ENCODE measurements around the gene PRR36.
"Not testable (repeated sequence)": the region's sequence is repeated elsewhere in the genome, so short reads cannot be mapped to it uniquely, and the experiment has no call there.

The PRR36 gene

GRCh38 chr19:7897292-7897691 is 23.1 kb upstream of the PRR36 start:
- DNase-seq = no peak

- DNase-seq = no peak
Measured at GRCh38 chr19:7895565-7895964, 21.4 kb upstream of the PRR36 start.

GRCh38 chr19:7894612-7895309 is 20.6 kb upstream of the PRR36 start:
- DNase-seq = no peak

DNA sequence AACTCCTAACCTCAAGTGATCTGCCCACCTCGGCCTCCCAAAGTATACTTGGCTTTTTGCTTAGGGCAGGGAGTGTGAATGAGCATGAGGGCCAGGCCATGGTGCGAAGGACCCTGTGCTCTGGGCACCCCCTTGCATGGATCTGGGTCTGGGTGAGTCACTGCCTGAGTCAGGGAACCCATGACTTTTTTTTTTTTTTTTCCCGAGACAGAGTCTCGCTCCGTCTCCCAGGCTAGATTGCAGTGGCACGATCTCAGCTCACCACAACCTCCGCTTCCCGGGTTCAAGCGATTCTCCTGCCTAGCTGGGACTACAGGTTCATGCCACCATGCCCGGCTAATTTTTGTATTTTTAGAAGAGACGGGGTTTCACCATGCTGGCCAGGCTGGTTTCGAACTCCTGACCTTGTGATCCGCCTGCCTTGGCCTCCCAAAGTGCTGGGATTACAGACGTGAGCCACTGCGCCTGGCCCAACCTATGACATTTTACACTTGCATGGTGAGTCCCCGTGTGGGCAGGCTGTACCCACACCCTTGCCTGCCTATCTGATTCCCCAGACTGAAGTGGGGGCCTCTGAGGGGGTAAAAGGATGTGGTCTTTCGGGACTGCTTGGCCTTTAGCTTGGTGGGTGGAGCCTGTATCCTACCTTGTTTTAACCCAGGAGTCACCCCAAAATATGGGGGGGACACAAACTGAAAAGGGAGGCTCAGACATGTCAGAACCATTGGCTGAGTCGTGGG is 19.3 kb upstream of the PRR36 start:
- DNase-seq = not testable (repeated sequence)

DNA sequence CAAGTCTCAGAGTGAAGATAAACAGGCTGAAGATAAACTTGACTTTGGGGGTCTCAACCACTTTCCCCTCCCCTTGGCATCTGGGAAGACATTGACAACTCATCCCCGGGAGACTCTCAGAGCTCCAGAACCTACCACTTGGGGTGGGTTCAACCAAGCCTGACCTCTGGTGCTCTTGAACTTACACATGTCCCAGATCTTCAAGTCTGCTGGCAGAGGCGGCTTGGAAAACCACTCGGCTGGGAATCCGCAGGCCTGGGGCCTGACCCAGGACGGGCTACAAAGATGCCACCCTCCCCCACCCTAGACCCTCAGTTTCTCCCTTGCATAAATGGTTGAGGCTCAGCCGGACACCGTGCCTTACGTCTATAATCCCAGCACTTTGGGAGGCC is 14.6 kb upstream of the PRR36 start:
- no peak for DNase-seq

GRCh38 chr19:7888145-7888825 is 14.1 kb upstream of the PRR36 start, which contains the start of gene LRRC8E:
Gene LRRC8E (plus strand): TSS chr19:7888510. CDS start chr19:7895604, 7,094 bp downstream.
- DNase-seq = peak; percentile 62

GRCh38 chr19:7887408-7888144 is 13.4 kb upstream of the PRR36 start:
- DNase-seq = no peak

DNA sequence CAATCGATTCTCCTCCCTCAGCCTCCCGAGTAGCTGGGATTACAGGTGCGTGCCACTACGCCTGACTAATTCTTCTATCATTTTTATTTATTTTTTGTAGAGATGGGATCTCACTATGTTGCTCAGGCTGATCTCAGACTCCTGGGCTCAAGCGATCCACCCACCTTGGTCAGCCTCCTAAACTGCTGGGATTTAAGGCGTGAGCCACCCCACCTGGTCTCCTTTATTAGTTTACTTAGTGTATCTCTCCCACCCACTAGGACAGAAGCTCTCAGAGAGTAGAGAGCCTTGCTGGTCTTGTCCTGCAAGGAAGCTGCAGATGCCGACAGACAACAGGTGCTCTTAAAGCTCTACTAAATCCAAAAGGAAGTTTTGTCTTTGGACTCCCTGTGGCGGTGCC is 11.6 kb upstream of the PRR36 start:
- no peak for DNase-seq

- DNase-seq = no peak
Measured at GRCh38 chr19:7883796-7884570, 9.8 kb upstream of the PRR36 start.

- DNase-seq = no peak
Measured at GRCh38 chr19:7883105-7883504, 8.9 kb upstream of the PRR36 start.

- DNase-seq = no peak
Measured at GRCh38 chr19:7881910-7882309, 7.7 kb upstream of the PRR36 start.

- no peak for DNase-seq
Measured at GRCh38 chr19:7879836-7880235, 5.6 kb upstream of the PRR36 start.

DNA sequence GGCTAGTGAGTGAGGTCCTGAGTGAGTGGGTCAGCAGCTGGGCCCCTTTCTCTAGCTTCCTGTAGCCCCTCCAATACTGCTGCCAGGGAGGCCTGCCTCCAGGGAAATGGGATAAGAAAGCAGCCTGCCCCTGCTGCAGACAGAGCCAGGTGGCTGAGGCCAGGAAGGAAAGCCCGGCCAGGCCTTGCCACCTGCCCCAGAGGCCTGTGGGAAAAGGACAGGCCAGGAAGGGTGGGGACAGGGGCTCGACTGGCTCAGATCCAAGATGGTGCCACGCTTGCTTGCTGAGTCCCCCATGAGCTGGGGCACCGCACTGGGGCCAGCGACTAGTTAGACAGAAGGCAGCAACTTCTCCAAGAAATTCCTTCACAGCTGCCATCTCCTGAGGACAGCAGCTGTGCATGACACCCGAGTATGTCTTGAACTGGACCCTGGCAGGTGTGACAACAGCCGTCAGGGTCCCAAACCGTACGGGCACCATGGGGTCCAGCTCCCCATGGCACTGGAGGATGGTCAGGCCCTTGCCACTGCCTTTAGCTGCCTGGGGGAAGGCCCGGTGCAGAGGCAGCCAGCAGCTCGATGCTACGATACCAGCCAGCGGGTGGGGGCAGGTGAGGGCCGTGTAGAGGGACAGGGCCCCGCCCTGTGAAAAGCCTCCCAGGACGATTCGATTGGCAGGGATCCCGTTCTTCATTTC is 5.1 kb upstream of the PRR36 start:
- no peak for DNase-seq

DNA sequence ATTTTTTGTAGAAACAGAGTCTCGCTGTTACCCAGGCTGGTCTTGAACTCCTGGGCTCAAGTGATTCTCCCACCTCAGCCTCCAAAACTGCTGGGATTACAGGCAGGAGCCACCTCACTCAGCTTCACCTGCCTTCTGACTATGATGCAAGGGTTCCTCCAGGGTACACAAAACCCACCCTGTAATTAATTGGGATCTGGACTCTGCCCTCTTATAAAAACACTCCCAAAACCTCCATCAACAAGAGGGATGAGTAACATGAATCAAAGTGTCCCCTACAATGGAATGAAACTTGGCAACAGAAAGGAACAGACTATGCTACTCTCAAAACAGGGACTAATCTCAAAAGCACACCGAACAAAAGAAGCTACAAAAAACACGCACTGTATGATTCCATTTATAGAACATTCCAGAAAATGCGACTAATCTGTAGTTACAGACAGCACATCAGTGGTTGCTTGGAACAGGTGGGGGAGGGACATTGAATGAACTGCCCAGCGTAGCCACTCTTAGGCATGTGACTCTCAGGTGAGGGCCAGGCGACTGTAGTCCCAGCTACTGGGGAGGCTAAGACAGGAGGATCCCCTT is 3.2 kb upstream of the PRR36 start:
- DNase-seq = no peak

- no peak for DNase-seq
Measured at GRCh38 chr19:7874897-7875273, 695 bp upstream of the PRR36 start.

- DNase-seq = no peak
Measured at GRCh38 chr19:7873304-7874075, 700 bp downstream of the PRR36 start.

GRCh38 chr19:7872306-7873204 is 1.6 kb downstream of the PRR36 start:
- no peak for DNase-seq

- peak; percentile 81 for DNase-seq
Measured at GRCh38 chr19:7871437-7872305, 2.5 kb downstream of the PRR36 start.

Measured in stimulated activated CD4-positive, alpha-beta T cell treated with anti-CD3 and anti-CD28 coated beads, Interleukin-4, amount 100 ng/mL, for 1 hour (primary cell).